ENCODE data around the gene TMEM108.
"Not testable (repeated sequence)": the region's sequence is repeated elsewhere in the genome, so short reads cannot be mapped to it uniquely, and the experiment has no call there.

TMEM108 gene

DNA sequence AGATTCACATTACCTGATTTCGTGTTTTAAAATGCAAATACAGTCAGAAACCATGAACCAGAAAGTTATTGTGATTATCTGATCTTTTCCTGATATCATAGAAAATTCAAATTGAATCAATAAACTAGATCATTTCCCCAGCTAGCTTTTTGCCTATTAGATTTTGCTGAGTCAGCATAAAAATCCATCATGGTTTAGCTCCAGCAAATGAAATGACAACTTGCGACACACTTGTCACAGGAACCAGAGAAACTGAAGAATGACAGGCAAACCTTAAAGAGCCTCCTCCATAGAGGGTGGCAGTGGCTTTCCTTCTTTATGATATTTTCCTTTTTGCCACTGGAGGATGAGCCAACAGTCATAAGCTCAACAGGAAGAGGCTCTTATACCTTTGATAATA, 30.6 kb upstream of the TMEM108 start:
- no peak for ATAC-seq
- TF ChIP-seq ZFP30 (CRISPR knock-in tag; IDR thresholded peaks at IDR 0.05) (no peak), ISL1 (CRISPR knock-in tag; IDR thresholded peaks at IDR 0.05) (no peak), RARB (CRISPR knock-in tag; IDR thresholded peaks at IDR 0.05) (no peak), BACH2 (CRISPR knock-in tag; IDR thresholded peaks at IDR 0.05; ENCODE audit: borderline replicate concordance) (no peak), ZC3H10 (CRISPR knock-in tag; IDR thresholded peaks at IDR 0.05) (no peak)

- TF ChIP-seq PATZ1 (CRISPR knock-in tag; IDR thresholded peaks at IDR 0.05; ENCODE audit: borderline replicate concordance) (no peak), GLIS3 (CRISPR knock-in tag; IDR thresholded peaks at IDR 0.05) (no peak)
- TF ChIP-seq, protein P1, sequence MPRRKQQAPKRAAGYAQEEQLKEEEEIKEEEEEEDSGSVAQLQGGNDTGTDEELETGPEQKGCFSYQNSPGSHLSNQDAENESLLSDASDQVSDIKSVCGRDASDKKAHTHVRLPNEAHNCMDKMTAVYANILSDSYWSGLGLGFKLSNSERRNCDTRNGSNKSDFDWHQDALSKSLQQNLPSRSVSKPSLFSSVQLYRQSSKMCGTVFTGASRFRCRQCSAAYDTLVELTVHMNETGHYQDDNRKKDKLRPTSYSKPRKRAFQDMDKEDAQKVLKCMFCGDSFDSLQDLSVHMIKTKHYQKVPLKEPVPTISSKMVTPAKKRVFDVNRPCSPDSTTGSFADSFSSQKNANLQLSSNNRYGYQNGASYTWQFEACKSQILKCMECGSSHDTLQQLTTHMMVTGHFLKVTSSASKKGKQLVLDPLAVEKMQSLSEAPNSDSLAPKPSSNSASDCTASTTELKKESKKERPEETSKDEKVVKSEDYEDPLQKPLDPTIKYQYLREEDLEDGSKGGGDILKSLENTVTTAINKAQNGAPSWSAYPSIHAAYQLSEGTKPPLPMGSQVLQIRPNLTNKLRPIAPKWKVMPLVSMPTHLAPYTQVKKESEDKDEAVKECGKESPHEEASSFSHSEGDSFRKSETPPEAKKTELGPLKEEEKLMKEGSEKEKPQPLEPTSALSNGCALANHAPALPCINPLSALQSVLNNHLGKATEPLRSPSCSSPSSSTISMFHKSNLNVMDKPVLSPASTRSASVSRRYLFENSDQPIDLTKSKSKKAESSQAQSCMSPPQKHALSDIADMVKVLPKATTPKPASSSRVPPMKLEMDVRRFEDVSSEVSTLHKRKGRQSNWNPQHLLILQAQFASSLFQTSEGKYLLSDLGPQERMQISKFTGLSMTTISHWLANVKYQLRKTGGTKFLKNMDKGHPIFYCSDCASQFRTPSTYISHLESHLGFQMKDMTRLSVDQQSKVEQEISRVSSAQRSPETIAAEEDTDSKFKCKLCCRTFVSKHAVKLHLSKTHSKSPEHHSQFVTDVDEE (CRISPR knock-in tag; IDR thresholded peaks at IDR 0.05): no peak
- ATAC-seq: no peak
Observed at GRCh38 chr3:133014325-133014724, 23.9 kb upstream of the TMEM108 start.

DNA sequence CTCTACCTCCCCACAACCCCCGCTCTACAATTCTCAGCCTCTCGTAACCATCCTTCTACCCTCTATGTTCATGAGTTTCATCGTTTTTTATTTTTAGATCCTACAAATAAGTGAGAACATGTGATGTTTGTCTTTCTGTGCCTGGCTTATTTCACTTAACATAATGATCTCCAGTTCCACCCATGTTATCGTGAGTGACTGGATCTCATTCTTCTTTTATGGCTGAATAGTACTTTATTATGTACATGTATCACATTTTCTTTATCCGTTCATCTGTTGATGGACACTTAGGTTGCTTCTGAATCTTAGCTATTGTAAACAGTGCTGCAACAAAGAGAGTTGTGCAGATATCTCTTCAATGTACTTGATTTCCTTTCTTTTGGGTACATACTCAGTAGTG, 22.6 kb upstream of the TMEM108 start:
- TF ChIP-seq, protein P1 (CRISPR knock-in tag; IDR thresholded peaks at IDR 0.05): 0 out of 2 replicates have a peak, but pooled peaks have one; percentile 39
- TF ChIP-seq TCF4 (CRISPR knock-in tag; IDR thresholded peaks at IDR 0.05; ENCODE audit: borderline replicate concordance): peak; percentile 84
- not testable (repeated sequence) for ATAC-seq

DNA sequence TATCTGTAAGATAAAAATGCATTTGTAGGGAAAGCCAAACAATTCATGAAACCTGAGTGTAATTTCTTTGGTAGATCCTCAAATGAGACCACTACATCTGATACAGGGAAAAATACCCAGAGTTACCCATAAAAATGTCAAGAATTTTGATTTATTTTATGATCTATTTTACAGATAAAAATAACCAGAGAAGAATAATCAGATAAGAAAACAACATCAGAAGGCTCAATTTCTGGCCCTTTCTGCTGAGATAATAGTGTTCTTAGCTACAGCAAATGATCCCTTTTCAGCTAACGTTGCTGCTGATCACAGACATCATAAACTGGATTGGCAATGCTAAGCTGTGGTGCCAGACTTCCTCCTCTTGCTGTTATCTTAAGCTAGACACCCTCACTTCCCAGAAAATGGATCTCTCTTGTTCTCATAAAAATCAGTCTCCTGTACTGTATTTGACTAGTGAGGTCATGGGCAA, 21.3 kb upstream of the TMEM108 start:
- peak; percentile 72 for ATAC-seq
- TF ChIP-seq CSRNP3 (CRISPR knock-in tag; IDR thresholded peaks at IDR 0.05) (peak; percentile 76), TCF4 (CRISPR knock-in tag; IDR thresholded peaks at IDR 0.05; ENCODE audit: borderline replicate concordance) (peak; percentile 100), ZNF70 (CRISPR knock-in tag; IDR thresholded peaks at IDR 0.05) (no peak), ZC3H10 (CRISPR knock-in tag; IDR thresholded peaks at IDR 0.05) (no peak), ZNF8 (CRISPR knock-in tag; IDR thresholded peaks at IDR 0.05) (peak; percentile 68; the same call in 1 of the 2 replicates), CSDC2 (CRISPR knock-in tag; IDR thresholded peaks at IDR 0.05) (no peak), RARB (CRISPR knock-in tag; IDR thresholded peaks at IDR 0.05) (no peak), PATZ1 (CRISPR knock-in tag; IDR thresholded peaks at IDR 0.05; ENCODE audit: borderline replicate concordance) (no peak), TOX (CRISPR knock-in tag; IDR thresholded peaks at IDR 0.05; ENCODE audit: borderline replicate concordance) (no peak), ESRRG (CRISPR knock-in tag; IDR thresholded peaks at IDR 0.05) (0 out of 2 replicates have a peak, but pooled peaks have one; percentile 19), PPARA (CRISPR knock-in tag; IDR thresholded peaks at IDR 0.05; ENCODE audit: borderline replicate concordance) (0 out of 2 replicates have a peak, but pooled peaks have one; percentile 19)
- TF ChIP-seq, protein P2, sequence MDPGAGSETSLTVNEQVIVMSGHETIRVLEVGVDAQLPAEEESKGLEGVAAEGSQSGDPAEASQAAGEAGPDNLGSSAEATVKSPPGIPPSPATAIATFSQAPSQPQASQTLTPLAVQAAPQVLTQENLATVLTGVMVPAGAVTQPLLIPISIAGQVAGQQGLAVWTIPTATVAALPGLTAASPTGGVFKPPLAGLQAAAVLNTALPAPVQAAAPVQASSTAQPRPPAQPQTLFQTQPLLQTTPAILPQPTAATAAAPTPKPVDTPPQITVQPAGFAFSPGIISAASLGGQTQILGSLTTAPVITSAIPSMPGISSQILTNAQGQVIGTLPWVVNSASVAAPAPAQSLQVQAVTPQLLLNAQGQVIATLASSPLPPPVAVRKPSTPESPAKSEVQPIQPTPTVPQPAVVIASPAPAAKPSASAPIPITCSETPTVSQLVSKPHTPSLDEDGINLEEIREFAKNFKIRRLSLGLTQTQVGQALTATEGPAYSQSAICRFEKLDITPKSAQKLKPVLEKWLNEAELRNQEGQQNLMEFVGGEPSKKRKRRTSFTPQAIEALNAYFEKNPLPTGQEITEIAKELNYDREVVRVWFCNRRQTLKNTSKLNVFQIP (CRISPR knock-in tag; IDR thresholded peaks at IDR 0.05; ENCODE audit: borderline replicate concordance, low read depth): no peak; the same call in 1 of the 2 replicates
- TF ChIP-seq, protein P3, sequence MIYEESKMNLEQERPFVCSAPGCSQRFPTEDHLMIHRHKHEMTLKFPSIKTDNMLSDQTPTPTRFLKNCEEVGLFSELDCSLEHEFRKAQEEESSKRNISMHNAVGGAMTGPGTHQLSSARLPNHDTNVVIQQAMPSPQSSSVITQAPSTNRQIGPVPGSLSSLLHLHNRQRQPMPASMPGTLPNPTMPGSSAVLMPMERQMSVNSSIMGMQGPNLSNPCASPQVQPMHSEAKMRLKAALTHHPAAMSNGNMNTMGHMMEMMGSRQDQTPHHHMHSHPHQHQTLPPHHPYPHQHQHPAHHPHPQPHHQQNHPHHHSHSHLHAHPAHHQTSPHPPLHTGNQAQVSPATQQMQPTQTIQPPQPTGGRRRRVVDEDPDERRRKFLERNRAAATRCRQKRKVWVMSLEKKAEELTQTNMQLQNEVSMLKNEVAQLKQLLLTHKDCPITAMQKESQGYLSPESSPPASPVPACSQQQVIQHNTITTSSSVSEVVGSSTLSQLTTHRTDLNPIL (CRISPR knock-in tag; IDR thresholded peaks at IDR 0.05; ENCODE audit: low read depth): no peak
